Activated gamma-delta T cell (primary cell): ENCODE results near the gene ROGDI.

Source experiments
- DNase-seq: peaks from one replicate; lab custom pipeline; 2025; lab: John Stamatoyannopoulos, UW

The ROGDI gene

GRCh38 chr16:4814046-4814445, 11.6 kb upstream of the ROGDI start:
- no peak for DNase-seq

- DNase-seq: no peak
Observed at GRCh38 chr16:4813251-4814003, 11.0 kb upstream of the ROGDI start.

- DNase-seq: no peak
Observed at GRCh38 chr16:4811773-4812172, 9.3 kb upstream of the ROGDI start.

GRCh38 chr16:4811242-4811641, 8.8 kb upstream of the ROGDI start:
- DNase-seq: no peak

GRCh38 chr16:4806280-4806679, 3.8 kb upstream of the ROGDI start:
- no peak for DNase-seq

- DNase-seq: no peak
Observed at GRCh38 chr16:4805231-4805630, 2.8 kb upstream of the ROGDI start.

- no peak for DNase-seq
Observed at GRCh38 chr16:4803898-4804762, 1.7 kb upstream of the ROGDI start.

GRCh38 chr16:4803401-4803844, 990 bp upstream of the ROGDI start:
- DNase-seq: no peak

- peak; percentile 83 for DNase-seq
Observed at GRCh38 chr16:4802659-4803287, 340 bp upstream of the ROGDI start.

GRCh38 chr16:4801051-4801961, 1.1 kb downstream of the ROGDI start:
- DNase-seq: no peak

GRCh38 chr16:4800290-4801041, 2.0 kb downstream of the ROGDI start:
- no peak for DNase-seq

- DNase-seq: no peak
Observed at GRCh38 chr16:4799171-4799855, 3.1 kb downstream of the ROGDI start.

- DNase-seq: no peak
Observed at GRCh38 chr16:4798456-4798855, 4.0 kb downstream of the ROGDI start.

- no peak for DNase-seq
Observed at GRCh38 chr16:4797805-4798252, 4.6 kb downstream of the ROGDI start.

GRCh38 chr16:4796982-4797804, 5.2 kb downstream of the ROGDI start:
- no peak for DNase-seq

GRCh38 chr16:4795828-4796572, 6.4 kb downstream of the ROGDI start:
- DNase-seq: no peak

GRCh38 chr16:4795181-4795827, 7.1 kb downstream of the ROGDI start, which contains the start of gene SMIM22:
SMIM22 (plus strand) TSS chr16:4795369; CDS start chr16:4795735, 366 bp downstream.
- DNase-seq: no peak
